ENCODE results near the gene INAVA.

GRCh38 chr1:200873671-200874397, 20.9 kb upstream of the INAVA start:
- no peak for TF ChIP-seq EZH2 (IDR thresholded peaks at IDR 0.05; ENCODE audit: insufficient read depth, poor library complexity, severe bottlenecking)
- no peak for TF ChIP-seq EZH2phosphoT487 (IDR thresholded peaks at IDR 0.05; ENCODE audit: insufficient read depth, low read depth)
